ENCODE data around the gene PRXL2B.

Gene PRXL2B

DNA sequence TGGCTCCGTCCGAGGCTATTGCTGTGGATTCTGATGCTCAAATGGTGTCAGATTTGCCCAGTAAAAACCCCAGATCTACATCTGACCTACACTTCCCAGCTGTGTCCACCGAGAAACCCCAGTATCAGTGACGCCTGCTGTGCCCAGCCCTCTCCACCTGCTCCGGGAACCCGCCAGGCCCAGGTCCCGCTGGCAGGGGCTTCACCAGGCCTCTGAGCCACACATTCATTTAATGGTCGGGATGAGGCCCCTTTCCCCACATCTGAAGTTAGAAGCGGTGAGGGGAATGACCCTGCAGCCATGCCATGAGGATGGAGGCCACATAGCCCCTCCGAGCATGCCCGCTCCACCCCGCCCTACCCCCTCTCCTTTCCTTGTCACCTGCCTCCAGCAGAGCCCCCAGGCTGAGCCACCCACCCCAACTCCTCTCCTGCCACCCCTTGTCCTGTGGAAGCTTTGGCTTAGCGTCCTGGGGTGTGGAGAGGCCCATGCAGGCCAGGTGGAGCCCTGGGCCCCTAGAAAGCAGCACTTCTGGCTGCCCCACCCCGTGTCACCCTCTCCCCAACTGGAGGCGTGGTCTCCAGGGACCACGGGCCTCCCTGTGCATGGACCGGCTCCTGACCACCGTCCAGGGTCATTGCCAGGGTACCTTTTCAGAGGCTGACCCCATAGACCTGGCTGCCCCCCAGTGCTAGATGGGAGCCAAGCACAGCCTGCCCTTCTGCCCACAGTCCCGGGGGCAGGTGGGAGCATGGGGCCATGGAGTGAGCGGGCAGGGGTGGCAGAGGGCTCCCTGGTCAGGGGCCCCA is 22.4 kb upstream of the PRXL2B start:
- no peaks in the 10 kb centered on the region for H3K9me2 ChIP-seq (replicated peaks; ENCODE audit: control insufficient read depth, low read length)

GRCh38 chr1:2564815-2565374 is 21.7 kb upstream of the PRXL2B start:
- Histone ChIP-seq H3F3A (ENCODE audit: control insufficient read depth, insufficient read depth) (no peaks in the 10 kb centered on the region), H3K27ac (ENCODE audit: low read depth, low read length) (no peak overlapping the region), H3K4me2 (ENCODE audit: low read length) (no peak overlapping the region), H3K36me3 (ENCODE audit: control insufficient read depth, low read length) (no peaks in the 10 kb centered on the region), H3K9me3 (ENCODE audit: control insufficient read depth, insufficient read depth, low read length) (no peaks in the 10 kb centered on the region), H4K20me1 (ENCODE audit: control insufficient read depth, insufficient read depth, low read depth, low read length) (no peaks in the 10 kb centered on the region), H3K79me2 (ENCODE audit: control insufficient read depth, low read length) (no peaks in the 10 kb centered on the region), H3K4me1 (ENCODE audit: control insufficient read depth, low read length) (no peaks in the 10 kb centered on the region), H3K9me2 (replicated peaks; ENCODE audit: control insufficient read depth, low read length) (no peaks in the 10 kb centered on the region), H3K27me3 (ENCODE audit: control insufficient read depth, low read length) (no peaks in the 10 kb centered on the region), H3K4me3 (ENCODE audit: low read length) (no peak overlapping the region)
- TF ChIP-seq, protein P1, sequence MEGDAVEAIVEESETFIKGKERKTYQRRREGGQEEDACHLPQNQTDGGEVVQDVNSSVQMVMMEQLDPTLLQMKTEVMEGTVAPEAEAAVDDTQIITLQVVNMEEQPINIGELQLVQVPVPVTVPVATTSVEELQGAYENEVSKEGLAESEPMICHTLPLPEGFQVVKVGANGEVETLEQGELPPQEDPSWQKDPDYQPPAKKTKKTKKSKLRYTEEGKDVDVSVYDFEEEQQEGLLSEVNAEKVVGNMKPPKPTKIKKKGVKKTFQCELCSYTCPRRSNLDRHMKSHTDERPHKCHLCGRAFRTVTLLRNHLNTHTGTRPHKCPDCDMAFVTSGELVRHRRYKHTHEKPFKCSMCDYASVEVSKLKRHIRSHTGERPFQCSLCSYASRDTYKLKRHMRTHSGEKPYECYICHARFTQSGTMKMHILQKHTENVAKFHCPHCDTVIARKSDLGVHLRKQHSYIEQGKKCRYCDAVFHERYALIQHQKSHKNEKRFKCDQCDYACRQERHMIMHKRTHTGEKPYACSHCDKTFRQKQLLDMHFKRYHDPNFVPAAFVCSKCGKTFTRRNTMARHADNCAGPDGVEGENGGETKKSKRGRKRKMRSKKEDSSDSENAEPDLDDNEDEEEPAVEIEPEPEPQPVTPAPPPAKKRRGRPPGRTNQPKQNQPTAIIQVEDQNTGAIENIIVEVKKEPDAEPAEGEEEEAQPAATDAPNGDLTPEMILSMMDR (IDR thresholded peaks at IDR 0.05; ENCODE audit: low read depth, low read length, poor library complexity, severe bottlenecking) = no peak
- no peak for TF ChIP-seq EZH2phosphoT487 (IDR thresholded peaks at IDR 0.05; ENCODE audit: borderline replicate concordance, low read length)

More for the DNA sequence above, 22.4 kb upstream of the PRXL2B start:
- Histone ChIP-seq H3K27me3 (ENCODE audit: control insufficient read depth, low read length) (no peaks in the 10 kb centered on the region), H4K20me1 (ENCODE audit: control insufficient read depth, insufficient read depth, low read depth, low read length) (no peaks in the 10 kb centered on the region), H3K4me2 (ENCODE audit: low read length) (no peak overlapping the region), H3K79me2 (ENCODE audit: control insufficient read depth, low read length) (no peaks in the 10 kb centered on the region), H3K4me3 (ENCODE audit: low read length) (no peak overlapping the region), H3K36me3 (ENCODE audit: control insufficient read depth, low read length) (no peaks in the 10 kb centered on the region), H3K27ac (ENCODE audit: low read depth, low read length) (no peak overlapping the region), H3K4me1 (ENCODE audit: control insufficient read depth, low read length) (no peaks in the 10 kb centered on the region), H3F3A (ENCODE audit: control insufficient read depth, insufficient read depth) (no peaks in the 10 kb centered on the region), H3K9me3 (ENCODE audit: control insufficient read depth, insufficient read depth, low read length) (no peaks in the 10 kb centered on the region)
- TF ChIP-seq, protein P1 (IDR thresholded peaks at IDR 0.05; ENCODE audit: low read depth, low read length, poor library complexity, severe bottlenecking) = no peak
- no peak for TF ChIP-seq EZH2phosphoT487 (IDR thresholded peaks at IDR 0.05; ENCODE audit: borderline replicate concordance, low read length)

DNA sequence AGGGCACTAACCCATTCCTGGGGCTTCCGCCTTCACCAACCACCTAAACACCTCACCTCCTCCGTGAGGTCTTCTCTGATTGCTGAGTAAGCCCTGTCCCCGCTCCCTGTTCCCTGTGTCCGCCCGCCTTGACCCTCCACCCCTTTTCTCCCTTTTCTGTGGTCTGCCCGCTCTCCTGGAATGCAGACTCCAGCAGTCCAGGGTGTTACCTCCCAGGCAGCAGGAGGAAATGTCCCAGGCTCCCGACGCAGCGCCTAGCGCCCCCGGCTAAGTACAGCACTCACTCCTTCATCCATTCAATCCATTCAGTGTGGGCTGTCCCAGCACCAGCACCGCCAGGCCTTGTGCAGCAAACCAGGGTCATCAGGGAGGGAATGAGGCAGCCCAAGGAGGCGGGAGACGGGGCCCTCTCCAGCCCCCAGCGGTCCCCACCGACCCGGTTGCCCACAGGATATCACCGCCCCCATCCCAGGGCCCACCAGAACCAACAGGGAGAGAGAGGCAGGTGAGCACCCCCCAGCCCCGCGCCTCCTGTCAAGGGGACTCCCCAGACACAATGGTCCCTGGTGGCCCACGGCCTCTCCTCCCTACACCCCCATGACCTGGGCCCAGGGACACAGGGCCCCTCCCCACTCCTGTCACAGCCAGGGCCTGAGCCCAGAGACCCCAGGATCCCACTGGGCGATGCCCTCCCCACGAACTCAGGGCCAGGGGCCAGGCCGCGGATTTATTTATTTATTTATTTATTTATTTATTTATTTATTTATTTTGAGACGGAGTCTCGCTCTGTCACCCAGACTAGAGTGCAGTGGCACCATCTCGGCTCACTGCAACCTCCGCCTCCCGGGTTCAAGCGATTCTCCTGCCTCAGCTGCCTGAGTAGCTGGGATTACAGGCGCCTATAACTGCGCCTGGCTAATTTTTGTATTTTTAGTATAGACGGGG is 20.2 kb upstream of the PRXL2B start:
- no peaks in the 10 kb centered on the region for H4K20me1 ChIP-seq (ENCODE audit: control insufficient read depth, insufficient read depth, low read depth, low read length)
- no peaks in the 10 kb centered on the region for H3K9me3 ChIP-seq (ENCODE audit: control insufficient read depth, insufficient read depth, low read length)
- no peaks in the 10 kb centered on the region for H3F3A ChIP-seq (ENCODE audit: control insufficient read depth, insufficient read depth)
- no peaks in the 10 kb centered on the region for H3K9me2 ChIP-seq (replicated peaks; ENCODE audit: control insufficient read depth, low read length)
- TF ChIP-seq, protein P1 (IDR thresholded peaks at IDR 0.05; ENCODE audit: low read depth, low read length, poor library complexity, severe bottlenecking) = no peak
- TF ChIP-seq EZH2phosphoT487 (IDR thresholded peaks at IDR 0.05; ENCODE audit: borderline replicate concordance, low read length) = no peak
- no peaks in the 10 kb centered on the region for H3K4me1 ChIP-seq (ENCODE audit: control insufficient read depth, low read length)
- H3K27ac ChIP-seq (ENCODE audit: low read depth, low read length) = no peak overlapping the region
- H3K27me3 ChIP-seq (ENCODE audit: control insufficient read depth, low read length) = no peaks in the 10 kb centered on the region
- no peak overlapping the region for H3K4me3 ChIP-seq (ENCODE audit: low read length)
- no peaks in the 10 kb centered on the region for H3K79me2 ChIP-seq (ENCODE audit: control insufficient read depth, low read length)
- no peaks in the 10 kb centered on the region for H3K36me3 ChIP-seq (ENCODE audit: control insufficient read depth, low read length)
- no peak overlapping the region for H3K4me2 ChIP-seq (ENCODE audit: low read length)
